ENCODE results near the gene WNK1.
A peak's percentile ranks its signal among the peaks of the same experiment; 100 is the strongest.
"Not testable (repeated sequence)": the region's sequence is repeated elsewhere in the genome, so short reads cannot be mapped to it uniquely, and the experiment has no call there.

The WNK1 gene

GRCh38 chr12:779745-780734 lies 27.7 kb downstream of the WNK1 start:
- no peak for DNase-seq

DNA sequence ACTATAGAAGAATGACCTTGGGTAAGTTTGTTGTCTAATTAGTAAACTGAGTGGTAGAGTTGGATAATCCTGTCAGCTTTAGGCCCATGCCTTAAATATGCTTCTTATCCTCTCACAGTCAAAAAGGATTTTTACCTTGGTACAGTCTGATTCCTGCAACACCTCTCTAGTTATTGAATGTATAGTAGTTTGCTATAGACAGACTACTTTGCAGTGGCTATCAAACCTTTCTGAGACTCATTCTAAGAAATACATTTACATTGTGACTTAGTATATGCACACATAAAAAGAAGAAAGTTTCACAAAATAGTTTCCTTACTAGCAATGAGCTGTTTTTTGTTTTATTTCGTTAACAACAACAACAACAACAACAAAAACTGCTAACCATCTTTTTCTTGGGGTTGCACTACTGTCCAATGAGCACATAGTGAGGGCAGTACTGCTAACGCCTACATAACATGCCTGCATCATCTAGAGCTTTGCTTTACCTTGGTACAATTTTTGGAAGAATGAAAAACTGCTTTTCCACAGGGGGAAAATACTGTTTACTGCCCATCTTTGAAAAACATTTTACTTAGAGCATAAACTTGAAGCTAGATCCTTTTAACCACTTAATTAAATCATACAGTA lies 28.5 kb downstream of the WNK1 start:
- no peak for DNase-seq

DNA sequence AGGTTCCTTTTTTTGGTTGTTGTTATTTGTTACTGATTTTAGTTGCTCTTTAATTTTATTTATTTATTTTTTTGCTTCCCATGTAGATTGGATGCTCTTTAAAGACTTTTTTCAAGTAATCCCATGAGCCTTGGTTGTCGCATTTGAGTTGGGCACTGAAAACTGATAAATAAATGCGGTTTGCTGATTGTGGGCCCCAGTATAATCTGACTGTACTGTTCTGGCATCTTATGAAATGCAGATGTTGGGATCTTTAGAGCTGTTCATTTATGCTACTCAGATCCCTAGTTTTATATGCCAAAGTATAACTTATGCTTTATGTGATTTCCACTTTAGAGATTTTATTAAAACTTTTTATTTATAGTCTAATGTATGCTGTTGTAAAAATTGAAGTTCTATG lies 33.3 kb downstream of the WNK1 start:
- no peak for DNase-seq

- DNase-seq: no peak
Observed at GRCh38 chr12:788288-788687, 35.9 kb downstream of the WNK1 start.

DNA sequence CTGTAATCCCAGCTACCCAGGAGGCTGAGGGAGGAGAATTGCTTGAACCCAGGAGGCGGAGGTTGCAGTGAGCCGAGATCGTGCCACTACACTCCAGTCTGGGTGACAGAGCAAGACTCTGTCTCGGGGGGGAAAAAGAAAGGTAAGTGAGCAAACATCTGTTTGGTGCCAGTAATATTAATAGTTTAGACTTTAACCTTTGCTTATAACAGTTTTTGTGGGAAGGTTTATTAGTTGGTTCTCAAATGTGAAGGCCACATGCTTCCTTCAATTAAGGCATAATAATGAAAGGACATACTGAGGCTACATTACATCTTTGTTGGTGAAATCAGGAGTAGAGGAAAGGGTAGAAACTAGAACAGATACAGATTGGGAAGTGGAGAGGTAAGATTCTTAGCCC lies 36.4 kb downstream of the WNK1 start:
- not testable (repeated sequence) for DNase-seq

- DNase-seq: no peak
Observed at GRCh38 chr12:789852-790563, 37.6 kb downstream of the WNK1 start.

- no peak for DNase-seq
Observed at GRCh38 chr12:790608-791007, 38.2 kb downstream of the WNK1 start.

- no peak for DNase-seq
Observed at GRCh38 chr12:793037-793436, 40.7 kb downstream of the WNK1 start.

- no peak for DNase-seq
Observed at GRCh38 chr12:793711-794110, 41.3 kb downstream of the WNK1 start.

- no peak for DNase-seq
Observed at GRCh38 chr12:795305-795704, 42.9 kb downstream of the WNK1 start.

DNA sequence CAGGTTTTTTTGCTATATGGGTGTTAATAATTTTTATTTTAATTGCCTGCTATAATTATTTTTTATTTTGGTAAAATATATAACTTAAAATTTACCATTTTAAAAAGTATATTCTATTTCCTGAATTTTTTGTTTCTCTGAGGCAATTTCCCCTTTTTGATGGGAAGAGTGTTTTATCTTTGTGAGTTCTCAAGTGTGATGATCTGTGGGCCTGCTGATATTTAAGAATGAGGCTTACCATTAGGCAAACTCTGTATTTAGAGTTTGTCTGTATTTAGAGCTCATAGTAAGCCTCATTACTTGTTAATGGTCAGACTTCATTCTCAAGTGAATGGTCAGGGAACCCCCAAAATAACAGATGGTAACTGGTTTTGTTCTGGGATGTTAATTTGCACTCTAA lies 48.0 kb downstream of the WNK1 start:
- DNase-seq: no peak

- no peak for DNase-seq
Observed at GRCh38 chr12:802242-803120, 50.1 kb downstream of the WNK1 start.

DNA sequence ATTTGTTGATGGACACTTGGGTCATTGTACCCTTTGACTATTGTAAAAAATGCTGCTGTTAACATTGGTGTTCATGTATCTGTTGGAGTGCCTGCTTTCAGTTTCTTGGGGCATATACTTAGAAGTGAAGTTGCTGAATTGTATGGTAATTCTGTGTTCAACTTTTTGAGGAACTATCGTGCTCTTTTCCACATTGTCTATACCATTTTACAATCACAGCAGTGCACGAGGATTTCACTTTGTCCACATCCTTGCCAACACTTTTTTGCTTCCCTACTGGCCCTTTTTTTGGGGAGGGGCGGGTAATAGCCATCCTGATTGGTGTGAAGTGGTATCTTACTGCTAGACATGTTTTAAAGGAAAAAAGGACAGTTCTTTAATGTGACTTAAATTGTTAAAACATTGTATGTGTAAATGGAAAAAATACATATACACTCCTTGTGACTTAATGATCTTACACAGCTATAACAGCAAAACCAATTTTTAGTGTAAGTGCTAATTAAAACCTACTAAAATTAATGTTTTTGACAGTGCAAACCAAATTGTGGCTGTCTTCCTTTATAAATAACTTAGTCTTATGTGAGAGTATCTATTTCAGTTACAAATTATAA lies 52.7 kb downstream of the WNK1 start:
- peak; percentile 9 for DNase-seq

DNA sequence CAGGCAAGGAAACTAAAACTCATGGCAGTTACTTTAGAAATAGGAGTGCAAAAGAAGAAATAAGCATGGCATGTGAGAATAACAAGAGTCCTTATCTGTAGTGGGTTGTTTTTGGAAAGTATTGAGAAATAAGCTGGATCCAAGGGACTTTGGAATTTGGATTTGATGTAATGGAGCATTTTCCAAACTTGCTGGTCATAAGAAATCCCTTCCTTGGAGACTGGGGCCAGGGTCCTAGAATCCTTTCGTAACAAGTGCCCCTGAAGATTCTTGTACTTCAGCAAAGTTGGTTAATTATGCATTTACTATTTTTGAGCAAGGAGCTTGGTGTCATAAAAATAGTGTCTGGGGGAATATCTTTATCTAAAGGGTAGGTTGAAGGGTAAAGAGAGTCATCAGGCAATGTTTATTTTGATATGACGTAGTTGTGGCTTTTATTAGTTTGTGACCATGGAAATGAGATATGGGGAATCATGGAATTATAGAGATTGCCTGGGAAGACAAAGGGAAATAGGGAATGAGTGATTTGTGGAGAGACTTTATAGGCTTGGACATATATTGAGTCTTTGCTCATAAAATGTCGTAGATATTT lies 53.9 kb downstream of the WNK1 start:
- no peak for DNase-seq

DNA sequence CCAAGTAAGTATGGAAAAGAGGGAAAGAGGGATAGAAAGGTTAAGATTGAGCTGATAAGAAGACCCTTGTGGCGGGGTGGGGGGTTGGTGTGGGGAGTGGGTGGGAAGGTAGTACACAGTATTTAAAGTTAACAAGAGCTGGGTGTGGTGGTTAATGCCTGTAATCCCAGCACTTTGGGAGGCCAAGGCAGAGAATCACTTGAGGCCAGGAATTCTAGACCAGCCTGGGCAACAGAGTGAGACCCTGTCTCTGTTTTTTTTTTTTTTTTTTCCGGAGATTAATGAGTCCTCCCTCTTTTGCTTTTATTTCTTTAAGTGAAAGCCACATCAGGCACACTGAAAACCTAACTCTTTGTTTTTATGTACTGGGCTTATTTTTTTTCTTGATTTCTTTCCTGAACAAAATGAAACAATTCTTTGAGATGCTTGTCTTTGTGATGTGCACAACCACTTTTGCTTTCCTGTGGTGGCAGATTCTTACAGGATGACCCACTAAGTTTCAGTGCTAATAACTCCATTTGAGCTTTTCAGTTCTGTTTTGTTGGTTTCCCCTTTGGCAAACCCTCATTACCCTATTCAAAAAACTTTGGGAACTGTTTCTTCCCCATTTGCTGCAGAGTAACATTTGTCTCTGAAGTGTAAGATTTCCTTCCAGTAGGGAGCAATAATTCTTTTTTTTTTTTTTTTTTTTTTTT lies 54.8 kb downstream of the WNK1 start:
- no peak for DNase-seq

- DNase-seq: no peak
Observed at GRCh38 chr12:810116-810515, 57.7 kb downstream of the WNK1 start.

- DNase-seq: no peak
Observed at GRCh38 chr12:810671-811415, 58.5 kb downstream of the WNK1 start.

DNA sequence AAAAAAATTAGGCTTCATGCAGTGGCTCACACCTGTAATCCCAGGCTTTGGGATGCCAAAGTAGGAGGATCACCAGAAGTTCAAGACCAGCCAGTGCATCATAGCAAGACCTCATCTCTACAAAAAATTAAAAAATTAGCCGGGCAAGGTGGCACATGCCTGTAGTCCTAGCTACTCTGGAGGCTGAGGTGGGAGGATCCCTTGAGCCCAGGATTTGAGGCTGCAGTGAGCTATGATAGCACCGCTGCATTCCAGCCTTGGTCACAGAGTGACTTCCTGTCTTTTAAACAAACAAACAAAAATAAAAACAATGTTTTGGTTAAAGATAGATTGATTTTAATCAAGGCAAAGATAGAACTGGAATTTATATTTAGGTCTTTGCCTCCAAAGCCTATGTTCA lies 60.6 kb downstream of the WNK1 start:
- DNase-seq: no peak

DNA sequence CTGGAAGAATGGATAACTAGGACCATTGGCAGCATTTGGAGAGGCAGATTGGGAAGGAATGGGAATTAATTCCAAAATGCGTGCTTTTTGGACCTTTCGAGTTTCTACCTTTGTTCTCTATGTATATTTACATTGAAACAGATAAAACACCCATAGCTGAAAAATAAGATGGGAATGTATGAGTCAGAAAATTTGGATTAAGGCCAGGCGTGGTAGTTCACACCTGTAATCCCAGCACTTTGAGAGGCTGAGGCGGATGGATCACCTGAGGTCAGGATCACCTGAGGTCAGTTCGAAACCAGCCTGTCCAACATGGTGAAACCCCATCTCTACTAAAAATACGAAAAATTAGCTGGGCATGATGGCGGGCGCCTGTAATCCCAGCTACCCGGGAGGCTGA lies 65.1 kb downstream of the WNK1 start:
- not testable (repeated sequence) for DNase-seq

DNA sequence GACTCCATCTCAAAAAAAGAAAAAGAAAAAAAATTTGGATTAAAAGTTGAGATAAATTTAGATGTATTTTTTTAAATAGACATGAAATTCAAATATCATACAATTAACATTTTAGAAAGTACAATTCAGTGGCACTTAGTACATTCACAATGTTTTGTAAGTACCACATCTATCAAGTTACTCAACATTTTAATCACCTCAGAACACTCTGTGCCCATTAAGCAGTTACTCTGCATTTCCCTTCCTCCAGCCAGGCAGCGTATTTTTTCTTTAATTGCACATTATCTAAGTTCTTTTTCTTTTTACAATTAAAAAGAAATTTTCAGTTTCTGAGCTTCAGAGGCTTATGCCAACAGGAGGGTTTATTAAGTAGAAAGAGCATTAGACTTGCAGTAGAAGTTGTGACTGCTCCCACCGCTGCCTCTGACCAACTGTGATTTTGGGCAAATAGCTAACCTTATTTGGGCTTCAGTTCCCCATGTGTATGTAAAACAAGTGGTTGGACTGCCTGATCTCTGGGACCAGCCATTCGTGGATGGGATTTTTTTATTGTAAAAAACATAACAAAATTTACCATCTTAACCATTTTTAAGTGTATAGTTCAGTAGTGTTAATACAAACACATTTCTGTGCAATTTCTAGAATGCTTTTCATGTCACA lies 65.7 kb downstream of the WNK1 start:
- no peak for DNase-seq
